Measurements from ENCODE around the gene PHF21A.

- TF ChIP-seq POLR2A (IDR thresholded peaks at IDR 0.05) (no peak), CTCF (IDR thresholded peaks at IDR 0.05 in 4 of 5, conservative IDR thresholded peaks at IDR 0.05 in 1 of 5) (no peak)
Measured at GRCh38 chr11:45934580-45935318, 186.5 kb downstream of the PHF21A start.

Data from gastrocnemius medialis (tissue), 4 donors.